Ishikawa (cell line): Measurements from ENCODE around the gene VIPAS39.

Experiments used
- CEBPB ChIP-seq: IDR thresholded peaks from 2 replicates; pipeline ENCODE4 v1.6.1; 2012
- CREB1 ChIP-seq: IDR thresholded peaks from 2 replicates; pipeline ENCODE4 v1.6.1; 2012; ENCODE audit warnings: low read depth
- EGR1 ChIP-seq: IDR thresholded peaks from 2 replicates; pipeline ENCODE4 v1.6.1; 2012
- EP300 ChIP-seq: IDR thresholded peaks from 2 replicates; pipeline ENCODE4 v1.6.1; 2012; ENCODE audit warnings: borderline replicate concordance
- FOXM1 ChIP-seq: IDR thresholded peaks from 2 replicates; pipeline ENCODE4 v1.6.1; 2012; ENCODE audit warnings: low read depth, borderline replicate concordance
- MAX ChIP-seq: IDR thresholded peaks from 2 replicates; pipeline ENCODE4 v1.6.1; 2012
- NFIC ChIP-seq: IDR thresholded peaks from 2 replicates; pipeline ENCODE4 v1.6.1; 2012
- RAD21 ChIP-seq: IDR thresholded peaks from 2 replicates; pipeline ENCODE4 v1.6.1; 2012; ENCODE audit warnings: low read depth
- TAF1 ChIP-seq: IDR thresholded peaks from 2 replicates; pipeline ENCODE4 v1.6.1; 2012; ENCODE audit warnings: low read depth, mild to moderate bottlenecking
- TCF12 ChIP-seq: IDR thresholded peaks from 2 replicates; pipeline ENCODE4 v1.6.1; 2012; ENCODE audit warnings: low read depth
- TEAD4 ChIP-seq: IDR thresholded peaks from 2 replicates; pipeline ENCODE4 v1.6.1; 2012
- YY1 ChIP-seq: IDR thresholded peaks from 2 replicates; pipeline ENCODE4 v1.6.1; 2012; ENCODE audit warnings: low read depth
- ZBTB7A ChIP-seq: IDR thresholded peaks from 2 replicates; pipeline ENCODE4 v1.6.1; 2012; ENCODE audit warnings: low read depth
- TF ChIP-seq, protein P1 (sequence below): IDR thresholded peaks from 2 replicates; pipeline ENCODE4 v1.6.1; 2012; ENCODE audit warnings: low read depth, mild to moderate bottlenecking
- TF ChIP-seq, protein P2 (sequence below): IDR thresholded peaks from 2 replicates; pipeline ENCODE4 v1.6.1; 2012

VIPAS39 gene

DNA sequence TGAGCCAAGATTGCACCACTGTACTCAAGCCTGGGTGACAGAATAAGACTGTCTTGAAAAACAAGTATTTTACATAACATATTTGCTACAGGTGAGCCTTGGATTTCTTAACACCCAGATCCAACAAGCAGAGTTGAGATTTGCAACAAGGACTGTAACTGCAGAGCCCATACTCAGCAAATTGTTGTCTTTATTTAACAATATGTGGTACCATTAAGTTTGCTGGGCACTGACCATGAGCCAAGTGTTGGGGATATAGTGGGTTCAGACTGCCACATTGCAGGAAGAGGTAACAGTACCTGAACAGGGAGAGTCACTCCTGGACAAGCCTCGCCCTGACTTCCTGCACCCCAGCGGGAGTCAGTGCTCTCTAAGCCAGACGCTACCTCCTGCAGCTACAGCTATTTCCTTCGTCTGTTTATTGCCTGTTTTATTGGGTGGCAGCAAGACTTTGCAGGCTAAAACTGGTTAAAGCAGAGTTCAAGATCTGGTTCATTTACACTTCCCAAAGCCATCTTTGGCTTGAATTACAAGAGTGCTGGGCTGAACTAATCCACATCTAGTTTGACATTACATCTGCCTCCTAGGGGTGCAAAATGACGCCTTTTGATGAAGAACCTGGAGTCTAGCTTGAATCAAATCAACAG lies 12.9 kb upstream of the VIPAS39 start:
- TF ChIP-seq TCF12 (peak; percentile 26; the same call in 1 of the 2 replicates), FOXM1 (no peak), NFIC (0 out of 2 replicates have a peak, but pooled peaks have one; percentile 22), MAX (peak; percentile 37; the same call in 1 of the 2 replicates), EP300 (peak; percentile 47; the same call in 1 of the 2 replicates), ZBTB7A (no peak), CEBPB (no peak), YY1 (no peak), RAD21 (no peak), CREB1 (no peak), EGR1 (no peak), TEAD4 (peak; percentile 47; the same call in 1 of the 2 replicates), TAF1 (no peak)
- TF ChIP-seq, protein P1, sequence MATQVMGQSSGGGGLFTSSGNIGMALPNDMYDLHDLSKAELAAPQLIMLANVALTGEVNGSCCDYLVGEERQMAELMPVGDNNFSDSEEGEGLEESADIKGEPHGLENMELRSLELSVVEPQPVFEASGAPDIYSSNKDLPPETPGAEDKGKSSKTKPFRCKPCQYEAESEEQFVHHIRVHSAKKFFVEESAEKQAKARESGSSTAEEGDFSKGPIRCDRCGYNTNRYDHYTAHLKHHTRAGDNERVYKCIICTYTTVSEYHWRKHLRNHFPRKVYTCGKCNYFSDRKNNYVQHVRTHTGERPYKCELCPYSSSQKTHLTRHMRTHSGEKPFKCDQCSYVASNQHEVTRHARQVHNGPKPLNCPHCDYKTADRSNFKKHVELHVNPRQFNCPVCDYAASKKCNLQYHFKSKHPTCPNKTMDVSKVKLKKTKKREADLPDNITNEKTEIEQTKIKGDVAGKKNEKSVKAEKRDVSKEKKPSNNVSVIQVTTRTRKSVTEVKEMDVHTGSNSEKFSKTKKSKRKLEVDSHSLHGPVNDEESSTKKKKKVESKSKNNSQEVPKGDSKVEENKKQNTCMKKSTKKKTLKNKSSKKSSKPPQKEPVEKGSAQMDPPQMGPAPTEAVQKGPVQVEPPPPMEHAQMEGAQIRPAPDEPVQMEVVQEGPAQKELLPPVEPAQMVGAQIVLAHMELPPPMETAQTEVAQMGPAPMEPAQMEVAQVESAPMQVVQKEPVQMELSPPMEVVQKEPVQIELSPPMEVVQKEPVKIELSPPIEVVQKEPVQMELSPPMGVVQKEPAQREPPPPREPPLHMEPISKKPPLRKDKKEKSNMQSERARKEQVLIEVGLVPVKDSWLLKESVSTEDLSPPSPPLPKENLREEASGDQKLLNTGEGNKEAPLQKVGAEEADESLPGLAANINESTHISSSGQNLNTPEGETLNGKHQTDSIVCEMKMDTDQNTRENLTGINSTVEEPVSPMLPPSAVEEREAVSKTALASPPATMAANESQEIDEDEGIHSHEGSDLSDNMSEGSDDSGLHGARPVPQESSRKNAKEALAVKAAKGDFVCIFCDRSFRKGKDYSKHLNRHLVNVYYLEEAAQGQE = no peak
- TF ChIP-seq, protein P2, sequence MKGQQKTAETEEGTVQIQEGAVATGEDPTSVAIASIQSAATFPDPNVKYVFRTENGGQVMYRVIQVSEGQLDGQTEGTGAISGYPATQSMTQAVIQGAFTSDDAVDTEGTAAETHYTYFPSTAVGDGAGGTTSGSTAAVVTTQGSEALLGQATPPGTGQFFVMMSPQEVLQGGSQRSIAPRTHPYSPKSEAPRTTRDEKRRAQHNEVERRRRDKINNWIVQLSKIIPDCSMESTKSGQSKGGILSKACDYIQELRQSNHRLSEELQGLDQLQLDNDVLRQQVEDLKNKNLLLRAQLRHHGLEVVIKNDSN = no peak

DNA sequence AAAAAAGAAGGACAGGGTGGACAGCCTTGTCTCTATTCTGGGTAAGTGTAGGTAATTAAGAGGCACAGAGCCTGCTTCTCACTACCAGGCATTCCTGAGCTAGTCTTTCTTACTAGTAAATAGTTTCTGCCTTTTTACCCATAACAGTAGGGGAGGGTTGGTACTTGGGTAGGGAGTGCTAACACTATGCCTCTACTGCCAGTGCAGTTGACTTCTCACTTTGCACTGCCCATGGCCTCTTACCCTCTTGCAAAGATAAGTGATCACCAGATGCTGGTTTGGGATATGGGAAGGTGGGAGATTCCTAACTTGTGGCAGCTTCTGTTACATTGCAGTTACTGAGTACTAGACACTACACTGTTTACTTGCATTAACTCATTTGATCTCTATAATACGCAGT lies 12.1 kb upstream of the VIPAS39 start:
- TF ChIP-seq EGR1 (no peak), FOXM1 (no peak), EP300 (no peak), TAF1 (no peak), TCF12 (no peak), CEBPB (no peak)

GRCh38 chr14:77469067-77469505 lies 11.7 kb upstream of the VIPAS39 start:
- TF ChIP-seq EP300 (no peak), TAF1 (no peak), RAD21 (no peak), NFIC (no peak), MAX (no peak), EGR1 (no peak), FOXM1 (no peak), TCF12 (no peak), YY1 (no peak), TEAD4 (no peak), CEBPB (no peak), ZBTB7A (no peak)
- TF ChIP-seq, protein P1 = no peak
- TF ChIP-seq, protein P2 = no peak

DNA sequence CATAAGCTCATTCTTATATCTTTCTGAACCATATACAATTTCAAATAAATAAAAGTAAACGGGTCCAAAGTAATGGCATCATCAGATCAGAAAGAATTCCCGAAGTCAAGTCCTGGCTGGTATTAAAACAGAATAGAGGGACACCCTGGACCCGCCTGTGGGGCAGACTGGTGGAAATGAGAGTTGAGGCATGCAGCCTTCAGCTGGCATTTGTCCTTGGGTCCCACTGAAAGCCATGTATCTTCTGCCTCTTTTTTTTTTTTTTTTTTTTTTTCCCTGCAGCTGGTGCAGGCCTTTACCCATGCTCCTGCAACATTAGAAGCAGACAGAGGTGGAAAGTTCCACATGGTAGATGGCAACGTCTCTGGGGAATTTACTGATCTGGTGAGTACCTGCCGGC lies 10.4 kb upstream of the VIPAS39 start:
- TF ChIP-seq NFIC (no peak), CREB1 (no peak), RAD21 (no peak), MAX (no peak)

DNA sequence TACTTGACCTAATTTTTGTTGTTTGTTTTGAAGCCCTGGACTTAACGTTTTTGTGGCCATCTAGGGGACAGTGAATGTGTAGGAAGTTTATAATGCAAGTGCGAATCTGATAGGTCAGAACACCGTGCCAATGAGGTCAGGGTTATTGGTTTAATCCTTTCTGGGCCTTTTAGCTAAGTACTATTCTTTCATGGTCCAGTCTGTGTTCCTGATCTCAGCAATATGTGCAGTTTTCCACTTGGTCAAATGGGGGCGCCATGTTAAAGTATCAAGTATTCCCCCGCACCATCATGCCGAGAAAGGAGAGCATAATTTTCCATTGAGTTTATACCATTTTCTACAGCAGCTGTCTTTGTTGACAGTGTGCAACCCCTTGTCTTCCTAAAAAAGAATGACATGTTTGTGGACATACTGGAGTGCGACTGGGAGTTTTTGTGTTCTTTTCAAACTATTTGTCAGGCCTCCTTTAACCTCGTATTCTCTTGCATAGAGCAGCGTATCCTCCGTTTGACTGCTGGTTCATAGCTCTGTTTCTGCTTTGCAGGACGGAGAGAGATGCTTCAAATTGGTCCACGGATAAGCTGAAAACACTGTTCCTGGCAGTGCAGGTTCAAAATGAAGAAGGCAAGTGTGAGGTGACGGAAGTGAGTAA lies 1.8 kb upstream of the VIPAS39 start:
- TF ChIP-seq EGR1 (no peak), RAD21 (peak; percentile 67)
